Measurements from ENCODE around the gene ENOX2.
"Not testable (repeated sequence)": the region's sequence is repeated elsewhere in the genome, so short reads cannot be mapped to it uniquely, and the experiment has no call there.

Gene ENOX2

GRCh38 chrX:130902783-130903613 is at the start of gene ENOX2:
ENOX2 (minus strand) TSS chrX:130903209; CDS start chrX:130703216, 199,993 bp downstream.
- H3K4me1 ChIP-seq (ENCODE audit: control insufficient read depth, low read depth, low read length), result no peaks in the 10 kb centered on the region
- H3K36me3 ChIP-seq (ENCODE audit: control insufficient read depth, low read depth, low read length), result no peaks in the 10 kb centered on the region
- H3K9me3 ChIP-seq (ENCODE audit: control insufficient read depth, low read depth, low read length), result peaks cover 3% of the 10 kb centered on the region
- no peak within 1 kb of the TSS for H3K27ac ChIP-seq (ENCODE audit: low read length)
- H3K9ac ChIP-seq (ENCODE audit: low read length), result peak within 1 kb of the TSS; percentile 68
- H3K4me3 ChIP-seq (ENCODE audit: low read length), result peak within 1 kb of the TSS; percentile 75
- no peaks in the 10 kb centered on the region for H3K27me3 ChIP-seq (ENCODE audit: control insufficient read depth, insufficient read depth, low read length)

GRCh38 chrX:130952266-130953043 is 49.4 kb upstream of the ENOX2 start:
- no peak overlapping the region for H3K27ac ChIP-seq (ENCODE audit: low read length)
- no peaks in the 10 kb centered on the region for H3K36me3 ChIP-seq (ENCODE audit: control insufficient read depth, low read depth, low read length)
- no peaks in the 10 kb centered on the region for H3K27me3 ChIP-seq (ENCODE audit: control insufficient read depth, insufficient read depth, low read length)
- H3K4me3 ChIP-seq (ENCODE audit: low read length), result no peak overlapping the region
- H3K9me3 ChIP-seq (ENCODE audit: control insufficient read depth, low read depth, low read length), result peaks cover 34% of the 10 kb centered on the region
- no peaks in the 10 kb centered on the region for H3K4me1 ChIP-seq (ENCODE audit: control insufficient read depth, low read depth, low read length)
- no peak overlapping the region for H3K9ac ChIP-seq (ENCODE audit: low read length)

- Histone ChIP-seq H3K4me1 (ENCODE audit: control insufficient read depth, low read depth, low read length) (no peaks in the 10 kb centered on the region), H3K27ac (ENCODE audit: low read length) (no peak overlapping the region), H3K4me3 (ENCODE audit: low read length) (no peak overlapping the region), H3K9me3 (ENCODE audit: control insufficient read depth, low read depth, low read length) (peaks cover 11% of the 10 kb centered on the region), H3K36me3 (ENCODE audit: control insufficient read depth, low read depth, low read length) (no peaks in the 10 kb centered on the region), H3K27me3 (ENCODE audit: control insufficient read depth, insufficient read depth, low read length) (no peaks in the 10 kb centered on the region), H3K9ac (ENCODE audit: low read length) (no peak overlapping the region)
Observed at GRCh38 chrX:130944230-130944629, 41.2 kb upstream of the ENOX2 start.

- no peak overlapping the region for H3K4me3 ChIP-seq (ENCODE audit: low read length)
- H3K9ac ChIP-seq (ENCODE audit: low read length), result no peak overlapping the region
- no peaks in the 10 kb centered on the region for H3K27me3 ChIP-seq (ENCODE audit: control insufficient read depth, insufficient read depth, low read length)
- H3K9me3 ChIP-seq (ENCODE audit: control insufficient read depth, low read depth, low read length), result no peaks in the 10 kb centered on the region
- H3K36me3 ChIP-seq (ENCODE audit: control insufficient read depth, low read depth, low read length), result no peaks in the 10 kb centered on the region
- no peak overlapping the region for H3K27ac ChIP-seq (ENCODE audit: low read length)
- no peaks in the 10 kb centered on the region for H3K4me1 ChIP-seq (ENCODE audit: control insufficient read depth, low read depth, low read length)
Observed at GRCh38 chrX:130937101-130937500, 34.1 kb upstream of the ENOX2 start.

GRCh38 chrX:130933358-130933757 is 30.3 kb upstream of the ENOX2 start:
- Histone ChIP-seq H3K27ac (ENCODE audit: low read length) (no peak overlapping the region), H3K27me3 (ENCODE audit: control insufficient read depth, insufficient read depth, low read length) (no peaks in the 10 kb centered on the region)

GRCh38 chrX:130920405-130920804 is 17.4 kb upstream of the ENOX2 start:
- not testable (repeated sequence) for H3K36me3 ChIP-seq (ENCODE audit: control insufficient read depth, low read depth, low read length); H3K4me3 ChIP-seq (ENCODE audit: low read length); H3K4me1 ChIP-seq (ENCODE audit: control insufficient read depth, low read depth, low read length); H3K27ac ChIP-seq (ENCODE audit: low read length); H3K9ac ChIP-seq (ENCODE audit: low read length); H3K27me3 ChIP-seq (ENCODE audit: control insufficient read depth, insufficient read depth, low read length)
- H3K9me3 ChIP-seq (ENCODE audit: control insufficient read depth, low read depth, low read length), result peaks cover 15% of the 10 kb centered on the region

More at GRCh38 chrX:130933358-130933757, 30.3 kb upstream of the ENOX2 start:
- Histone ChIP-seq H3K9ac (ENCODE audit: low read length) (no peak overlapping the region), H3K9me3 (ENCODE audit: control insufficient read depth, low read depth, low read length) (no peaks in the 10 kb centered on the region), H3K36me3 (ENCODE audit: control insufficient read depth, low read depth, low read length) (no peaks in the 10 kb centered on the region), H3K4me1 (ENCODE audit: control insufficient read depth, low read depth, low read length) (no peaks in the 10 kb centered on the region), H3K4me3 (ENCODE audit: low read length) (no peak overlapping the region)

- peaks cover 15% of the 10 kb centered on the region for H3K9me3 ChIP-seq (ENCODE audit: control insufficient read depth, low read depth, low read length)
- not testable (repeated sequence) for H3K27me3 ChIP-seq (ENCODE audit: control insufficient read depth, insufficient read depth, low read length); H3K9ac ChIP-seq (ENCODE audit: low read length); H3K4me1 ChIP-seq (ENCODE audit: control insufficient read depth, low read depth, low read length); H3K36me3 ChIP-seq (ENCODE audit: control insufficient read depth, low read depth, low read length); H3K4me3 ChIP-seq (ENCODE audit: low read length); H3K27ac ChIP-seq (ENCODE audit: low read length)
Observed at GRCh38 chrX:130919676-130920075, 16.7 kb upstream of the ENOX2 start.

- not testable (repeated sequence) for H3K4me1 ChIP-seq (ENCODE audit: control insufficient read depth, low read depth, low read length); H3K9me3 ChIP-seq (ENCODE audit: control insufficient read depth, low read depth, low read length); H3K9ac ChIP-seq (ENCODE audit: low read length); H3K4me3 ChIP-seq (ENCODE audit: low read length); H3K27ac ChIP-seq (ENCODE audit: low read length); H3K27me3 ChIP-seq (ENCODE audit: control insufficient read depth, insufficient read depth, low read length); H3K36me3 ChIP-seq (ENCODE audit: control insufficient read depth, low read depth, low read length)
Observed at GRCh38 chrX:130918498-130918897, 15.5 kb upstream of the ENOX2 start.

GRCh38 chrX:130916636-130917422 is 13.8 kb upstream of the ENOX2 start:
- Histone ChIP-seq H3K4me1 (ENCODE audit: control insufficient read depth, low read depth, low read length) (no peaks in the 10 kb centered on the region), H3K4me3 (ENCODE audit: low read length) (no peak overlapping the region), H3K27me3 (ENCODE audit: control insufficient read depth, insufficient read depth, low read length) (no peaks in the 10 kb centered on the region), H3K9me3 (ENCODE audit: control insufficient read depth, low read depth, low read length) (peaks cover 17% of the 10 kb centered on the region), H3K27ac (ENCODE audit: low read length) (no peak overlapping the region), H3K9ac (ENCODE audit: low read length) (no peak overlapping the region), H3K36me3 (ENCODE audit: control insufficient read depth, low read depth, low read length) (no peaks in the 10 kb centered on the region)

- Histone ChIP-seq H3K36me3 (ENCODE audit: control insufficient read depth, low read depth, low read length) (no peaks in the 10 kb centered on the region), H3K9ac (ENCODE audit: low read length) (no peak overlapping the region), H3K4me3 (ENCODE audit: low read length) (no peak overlapping the region), H3K9me3 (ENCODE audit: control insufficient read depth, low read depth, low read length) (peaks cover 17% of the 10 kb centered on the region), H3K27me3 (ENCODE audit: control insufficient read depth, insufficient read depth, low read length) (no peaks in the 10 kb centered on the region), H3K4me1 (ENCODE audit: control insufficient read depth, low read depth, low read length) (no peaks in the 10 kb centered on the region), H3K27ac (ENCODE audit: low read length) (no peak overlapping the region)
Observed at GRCh38 chrX:130915302-130915701, 12.3 kb upstream of the ENOX2 start.

- Histone ChIP-seq H3K9me3 (ENCODE audit: control insufficient read depth, low read depth, low read length) (peaks cover 8% of the 10 kb centered on the region), H3K27me3 (ENCODE audit: control insufficient read depth, insufficient read depth, low read length) (no peaks in the 10 kb centered on the region), H3K9ac (ENCODE audit: low read length) (no peak overlapping the region), H3K4me1 (ENCODE audit: control insufficient read depth, low read depth, low read length) (no peaks in the 10 kb centered on the region), H3K27ac (ENCODE audit: low read length) (no peak overlapping the region), H3K4me3 (ENCODE audit: low read length) (no peak overlapping the region), H3K36me3 (ENCODE audit: control insufficient read depth, low read depth, low read length) (no peaks in the 10 kb centered on the region)
Observed at GRCh38 chrX:130909469-130910136, 6.6 kb upstream of the ENOX2 start.

All from iPS-18a (cell line).